ENCODE data around the gene ELAVL4.

Gene ELAVL4

GRCh38 chr1:50108497-50109059 is at the start of gene ELAVL4:
TSS of gene ELAVL4 (plus strand) at chr1:50108920. CDS start at chr1:50109190, 270 bp downstream.
- DNase-seq: peak; percentile 14 to 24 (median 23)

- peak in 2 of 3 donors; percentile 3 to 31 for DNase-seq
Measured at GRCh38 chr1:50060279-50060678, 48.4 kb upstream of the ELAVL4 start.

- no peak for DNase-seq
Measured at GRCh38 chr1:50066806-50067205, 41.9 kb upstream of the ELAVL4 start.

- DNase-seq: peak; percentile 35 to 52 (median 41)
Measured at GRCh38 chr1:50074931-50075330, 33.8 kb upstream of the ELAVL4 start.

- DNase-seq: no peak
Measured at GRCh38 chr1:50077273-50077672, 31.4 kb upstream of the ELAVL4 start.

- peak in 2 of 3 donors; percentile 12 to 31 for DNase-seq
Measured at GRCh38 chr1:50080904-50081586, 27.7 kb upstream of the ELAVL4 start.

GRCh38 chr1:50084389-50084788 is 24.3 kb upstream of the ELAVL4 start:
- DNase-seq: no peak

GRCh38 chr1:50091068-50091467 is 17.7 kb upstream of the ELAVL4 start:
- no peak for DNase-seq

- DNase-seq: peak in 2 of 3 donors; percentile 31 to 40
Measured at GRCh38 chr1:50095716-50096115, 13.0 kb upstream of the ELAVL4 start.

GRCh38 chr1:50097021-50097679 is 11.6 kb upstream of the ELAVL4 start:
- peak; percentile 60 to 68 (median 65) for DNase-seq

- peak; percentile 13 to 60 (median 33) for DNase-seq
Measured at GRCh38 chr1:50097791-50098190, 10.9 kb upstream of the ELAVL4 start.

- peak; percentile 19 to 53 (median 46) for DNase-seq
Measured at GRCh38 chr1:50098591-50099021, 10.1 kb upstream of the ELAVL4 start.

- DNase-seq: no peak
Measured at GRCh38 chr1:50099654-50100053, 9.1 kb upstream of the ELAVL4 start.

- DNase-seq: no peak
Measured at GRCh38 chr1:50103615-50104081, 5.1 kb upstream of the ELAVL4 start.

- no peak for DNase-seq
Measured at GRCh38 chr1:50105433-50105832, 3.3 kb upstream of the ELAVL4 start.

GRCh38 chr1:50106095-50106761 is 2.5 kb upstream of the ELAVL4 start:
- no peak for DNase-seq

- DNase-seq: no peak
Measured at GRCh38 chr1:50109116-50109515, 396 bp downstream of the ELAVL4 start.

- peak; percentile 76 to 85 (median 84) for DNase-seq
Measured at GRCh38 chr1:50109647-50110075, 941 bp downstream of the ELAVL4 start.

GRCh38 chr1:50110151-50110550 is 1.4 kb downstream of the ELAVL4 start:
- DNase-seq: peak; percentile 49 to 64 (median 61)

- peak; percentile 18 to 30 (median 22) for DNase-seq
Measured at GRCh38 chr1:50110656-50111055, 1.9 kb downstream of the ELAVL4 start.

GRCh38 chr1:50111503-50111902 is 2.8 kb downstream of the ELAVL4 start:
- no peak for DNase-seq

GRCh38 chr1:50112193-50112592 is 3.5 kb downstream of the ELAVL4 start:
- DNase-seq: no peak

- no peak for DNase-seq
Measured at GRCh38 chr1:50123071-50123470, 14.4 kb downstream of the ELAVL4 start.

Measured in suppressor macrophage treated with lipopolysaccharide for 1 hour (primary cell).